ENCODE results near the gene F9. TPM values are rescaled to one million over a fixed set of nuclear protein-coding genes. Genes with fewer than 3 reads are reported as not detected.

The F9 gene
- total RNA-seq, 1 experiment from 2014 or later: 0.17 TPM

- TF ChIP-seq CTCF (IDR thresholded peaks at IDR 0.05) (no peak), ZNF219 (CRISPR knock-in tag; IDR thresholded peaks at IDR 0.05; ENCODE audit: borderline replicate concordance) (no peak), ESRRA (CRISPR knock-in tag; IDR thresholded peaks at IDR 0.05; ENCODE audit: borderline replicate concordance) (no peak), ZNF671 (CRISPR knock-in tag; IDR thresholded peaks at IDR 0.05) (no peak), HMGXB4 (CRISPR knock-in tag; IDR thresholded peaks at IDR 0.05) (no peak), NFYB (CRISPR knock-in tag; conservative IDR thresholded peaks at IDR 0.05; ENCODE audit: low read depth) (no peak)
These were observed 8.6 kb downstream of the F9 start (continued) for GRCh38 chrX:139538907-139539790.

- Mint-ChIP-seq H3K4me1 (no peaks in the 10 kb centered on the region), H3K36me3 (no peaks in the 10 kb centered on the region), H3K27ac (no peak overlapping the region), H3K9me3 (no peaks in the 10 kb centered on the region), H3K27me3 (ENCODE audit: low read depth) (no peaks in the 10 kb centered on the region), H3K4me3 (no peak overlapping the region)
- ATAC-seq (no peak), DNase-seq (ENCODE audit: low spot score) (no peak)
- POLR2A ChIA-PET: no interaction called here
- TF ChIP-seq ZNF512 (CRISPR knock-in tag; IDR thresholded peaks at IDR 0.05; ENCODE audit: borderline replicate concordance): no peak
- no peak for TF ChIP-seq CBFB (CRISPR knock-in tag; IDR thresholded peaks at IDR 0.05; ENCODE audit: low read depth)
- no peak for TF ChIP-seq FOXJ3 (CRISPR knock-in tag; IDR thresholded peaks at IDR 0.05; ENCODE audit: borderline replicate concordance)
- no peak for TF ChIP-seq ZNF219 (CRISPR knock-in tag; IDR thresholded peaks at IDR 0.05; ENCODE audit: borderline replicate concordance)
- no peak for TF ChIP-seq USF2 (CRISPR knock-in tag; IDR thresholded peaks at IDR 0.05)
- TF ChIP-seq JAZF1 (CRISPR knock-in tag; IDR thresholded peaks at IDR 0.05): no peak
- no peak for TF ChIP-seq CREB1 (CRISPR knock-in tag; IDR thresholded peaks at IDR 0.05)
- CTCF ChIA-PET: no interaction called here
These were observed 12.1 kb downstream of the F9 start for GRCh38 chrX:139542652-139543051.

GRCh38 chrX:139543920-139544319 lies 13.4 kb downstream of the F9 start:
- H3K4me3 Mint-ChIP-seq: no peak overlapping the region
- no peaks in the 10 kb centered on the region for H3K36me3 Mint-ChIP-seq
- ChIA-PET CTCF (no interaction called here), POLR2A (no interaction called here)
- DNase-seq (ENCODE audit: low spot score): no peak
- no peaks in the 10 kb centered on the region for H3K27me3 Mint-ChIP-seq (ENCODE audit: low read depth)
- no peak overlapping the region for H3K27ac Mint-ChIP-seq
- no peaks in the 10 kb centered on the region for H3K4me1 Mint-ChIP-seq
- ATAC-seq: no peak
- no peaks in the 10 kb centered on the region for H3K9me3 Mint-ChIP-seq
- no peak for TF ChIP-seq MXD4 (CRISPR knock-in tag; IDR thresholded peaks at IDR 0.05; ENCODE audit: borderline replicate concordance)
- TF ChIP-seq GTF2I (CRISPR knock-in tag; conservative IDR thresholded peaks at IDR 0.05): no peak
- no peak for TF ChIP-seq ATF3 (CRISPR knock-in tag; conservative IDR thresholded peaks at IDR 0.05)
- TF ChIP-seq TCF7 (CRISPR knock-in tag; IDR thresholded peaks at IDR 0.05; ENCODE audit: low read depth): no peak
- TF ChIP-seq ZNF425 (CRISPR knock-in tag; conservative IDR thresholded peaks at IDR 0.05): no peak
- TF ChIP-seq E2F1 (CRISPR knock-in tag; IDR thresholded peaks at IDR 0.05): no peak
- no peak for TF ChIP-seq RELA (CRISPR knock-in tag; IDR thresholded peaks at IDR 0.05; ENCODE audit: borderline replicate concordance)
- TF ChIP-seq NFATC4 (CRISPR knock-in tag; IDR thresholded peaks at IDR 0.05): no peak
- TF ChIP-seq ZMAT4 (CRISPR knock-in tag; IDR thresholded peaks at IDR 0.05): no peak

All from WTC11 (cell line).